HG03066 (cell line): ENCODE data around the gene RNF187.

Experiments
- ATAC-seq: cut with Tn5 transposase; IDR thresholded peaks from one replicate; pipeline ENCODE4 v1.9.1; 2021; ENCODE audit warnings: low read depth; ENCODE audit not compliant: unreplicated experiment

Gene RNF187

GRCh38 chr1:228507961-228508652 lies 20.9 kb downstream of the RNF187 start:
- no peak for ATAC-seq

- no peak for ATAC-seq
Measured at GRCh38 chr1:228508840-228509415, 21.7 kb downstream of the RNF187 start.

DNA sequence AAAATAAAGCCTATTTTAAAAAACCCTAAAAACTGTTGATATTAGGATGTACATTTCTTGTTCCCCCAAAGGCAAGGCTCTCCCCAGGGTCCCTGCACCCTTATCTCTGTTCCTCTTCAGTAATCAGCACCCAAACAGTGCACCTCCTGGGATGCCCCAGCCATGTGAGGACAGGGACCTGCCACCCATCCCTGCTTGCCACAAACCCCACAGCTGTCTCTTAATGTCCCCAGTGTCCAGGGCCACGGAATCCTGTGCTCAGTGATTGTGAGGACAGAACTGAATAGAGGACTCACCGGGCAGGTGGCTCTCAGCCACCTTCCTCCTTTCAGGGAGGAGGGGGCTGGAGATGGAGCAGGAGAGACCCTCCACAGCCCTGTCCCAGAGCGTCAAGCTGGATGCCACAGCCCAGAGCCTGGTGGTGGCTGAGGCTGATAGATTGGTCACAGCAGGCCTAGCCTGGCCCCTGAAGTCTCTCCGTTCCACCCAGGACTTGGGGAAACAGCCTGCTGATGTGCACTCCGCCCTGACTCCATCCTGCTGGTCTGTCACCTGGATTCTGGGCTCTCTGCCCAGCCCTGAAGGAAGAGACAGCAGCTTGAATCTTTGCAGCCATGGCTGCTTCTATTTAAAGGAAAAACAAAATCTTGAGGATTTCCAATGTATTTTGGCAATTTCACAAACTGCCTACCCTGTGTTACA lies 23.1 kb downstream of the RNF187 start:
- ATAC-seq: no peak

GRCh38 chr1:228510803-228511413 lies 23.7 kb downstream of the RNF187 start:
- ATAC-seq: no peak

GRCh38 chr1:228511546-228512445 lies 24.6 kb downstream of the RNF187 start:
- no peak for ATAC-seq

GRCh38 chr1:228512781-228513198 lies 25.6 kb downstream of the RNF187 start:
- no peak for ATAC-seq

GRCh38 chr1:228513236-228513900 lies 26.2 kb downstream of the RNF187 start:
- ATAC-seq: no peak

GRCh38 chr1:228514421-228514820 lies 27.2 kb downstream of the RNF187 start:
- no peak for ATAC-seq

GRCh38 chr1:228515200-228515834 lies 28.1 kb downstream of the RNF187 start:
- no peak for ATAC-seq

DNA sequence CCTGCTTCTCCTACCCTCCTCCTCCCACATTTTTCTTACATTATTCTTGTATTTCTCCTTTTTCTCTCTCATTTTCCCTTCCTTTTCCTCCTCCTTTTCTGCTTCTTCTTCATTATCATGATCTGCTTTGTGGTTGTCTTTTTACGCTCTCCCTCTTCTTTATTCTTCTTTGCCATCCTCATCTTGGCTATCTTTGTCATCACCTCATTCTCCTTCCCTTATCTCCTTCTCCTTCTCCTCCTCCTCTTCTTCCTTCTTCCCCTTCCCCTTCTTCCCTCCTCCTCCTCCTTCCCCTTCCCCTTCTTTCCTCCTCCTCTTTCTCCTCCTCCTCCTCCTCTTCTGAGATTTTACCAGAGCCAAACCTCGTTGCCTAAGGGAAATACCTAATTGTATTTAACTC lies 30.5 kb downstream of the RNF187 start:
- no peak for ATAC-seq

DNA sequence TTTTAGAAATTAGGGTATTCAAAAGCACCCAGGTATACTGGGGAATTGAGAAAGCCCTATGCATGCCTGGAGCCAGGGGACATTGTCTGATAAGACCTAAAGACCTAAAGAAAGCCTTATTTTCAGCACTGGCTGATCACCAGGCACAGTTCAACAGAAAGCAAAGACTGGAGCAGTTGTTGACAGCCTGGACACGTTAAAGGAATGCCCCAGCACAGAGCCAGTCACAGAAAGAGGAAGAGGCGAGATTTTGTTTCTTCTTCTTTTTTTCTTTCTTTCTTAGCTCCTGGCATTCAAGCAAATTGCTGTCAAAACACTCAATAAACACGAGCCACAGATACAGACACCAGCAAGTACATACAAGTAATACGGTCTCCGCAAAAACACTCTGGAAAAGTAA lies 40.4 kb downstream of the RNF187 start:
- ATAC-seq: no peak

GRCh38 chr1:228528612-228529011 lies 41.4 kb downstream of the RNF187 start:
- no peak for ATAC-seq

GRCh38 chr1:228530086-228530758 lies 43.0 kb downstream of the RNF187 start:
- no peak for ATAC-seq

DNA sequence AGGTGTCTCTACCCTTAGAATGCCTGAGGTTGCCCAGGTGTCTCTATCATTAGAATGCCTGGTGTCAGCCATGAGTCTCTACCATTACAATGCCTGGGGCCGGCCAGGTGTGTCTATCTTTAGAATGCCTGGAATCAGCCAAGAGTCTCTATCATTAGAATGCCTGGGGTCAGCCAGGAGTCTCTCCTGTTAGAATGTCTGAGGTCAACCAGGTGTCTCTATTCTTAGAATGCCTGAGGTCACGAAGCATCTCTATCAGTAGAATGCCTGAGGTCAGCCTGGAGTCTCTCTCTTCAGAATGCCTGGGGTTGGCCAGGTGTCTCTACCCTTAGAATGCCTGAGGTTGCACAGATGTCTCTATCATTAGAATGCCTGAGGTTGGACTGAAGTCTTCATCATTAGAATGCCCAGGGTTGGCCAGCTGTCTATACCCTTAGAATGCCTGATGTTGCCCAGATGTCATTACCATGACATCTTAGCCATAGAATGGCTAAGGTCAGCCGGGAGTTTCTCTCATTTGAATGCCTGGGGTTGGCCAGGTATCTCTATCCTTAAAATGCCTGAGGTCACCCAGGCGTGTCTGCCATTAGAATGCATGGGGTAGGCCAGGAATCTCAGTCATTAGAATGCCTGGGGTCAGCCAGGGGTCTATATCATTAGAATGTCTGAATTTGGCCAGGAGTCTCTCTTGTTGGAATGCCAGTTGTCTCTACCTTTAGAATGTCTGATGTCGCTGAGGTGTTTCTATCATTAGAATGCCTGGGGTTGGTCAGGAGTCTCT lies 44.0 kb downstream of the RNF187 start:
- no peak for ATAC-seq

GRCh38 chr1:228538831-228539230 lies 51.6 kb downstream of the RNF187 start:
- ATAC-seq: no peak

- no peak for ATAC-seq
Measured at GRCh38 chr1:228540161-228540917, 53.2 kb downstream of the RNF187 start.

DNA sequence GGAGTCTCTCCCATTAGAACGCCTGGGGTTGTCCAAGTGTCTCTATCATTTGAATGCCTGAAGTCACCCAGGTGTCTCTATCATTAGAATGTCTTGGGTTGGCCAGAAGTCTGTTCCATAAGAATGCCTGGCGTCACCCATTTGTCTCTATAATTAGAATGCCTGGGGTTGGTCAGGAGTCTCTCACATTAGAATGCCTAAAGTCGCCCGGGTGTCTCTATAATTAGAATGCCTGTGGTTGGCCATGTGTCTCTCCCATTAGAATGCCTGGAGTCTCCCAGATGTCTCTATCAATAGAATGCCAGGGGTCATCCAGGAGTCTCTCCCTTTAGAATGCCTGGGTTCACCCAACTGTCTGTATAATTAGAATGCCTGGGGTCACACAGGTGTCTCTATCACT lies 54.5 kb downstream of the RNF187 start:
- no peak for ATAC-seq
